K562 (cell line): ENCODE measurements around the gene C11orf52. TPM values are rescaled to one million over a fixed set of nuclear protein-coding genes. Genes with fewer than 3 reads are reported as not detected.

Experiments used
- CEBPZ ChIP-seq: fragments of 150-350 bp; IDR thresholded peaks from 2 replicates; pipeline ENCODE4 v1.6.1; 2014; ENCODE audit warnings: low read depth, mild to moderate bottlenecking, low read length, borderline replicate concordance
- DMBX1 ChIP-seq: fragments of 250-450 bp; sonication (Bioruptor Pico); IDR thresholded peaks from 2 replicates; pipeline ENCODE4 v1.8.0; 2022; ENCODE audit warnings: inconsistent platforms, mild to moderate bottlenecking, moderate library complexity, borderline replicate concordance
- ETV6 ChIP-seq, 3 experiments: fragments of 150-350 bp in 1 of 3; sonication (generic) in 1 of 3; formaldehyde crosslinking in 1 of 3; IDR thresholded peaks; 2 replicates each; pipeline versions ENCODE4 v1.6.1 to v1.8.0; 2014 to 2022; ENCODE audit warnings: borderline replicate concordance in 2 of 3, low read depth in 2 of 3, antibody characterized with exemption in 1 of 3, low read length in 1 of 3, mild to moderate bottlenecking in 1 of 3, missing genetic modification reagents in 1 of 3
- FIP1L1 ChIP-seq: fragments of 200-400 bp; formaldehyde crosslinking; IDR thresholded peaks from 2 replicates; pipeline ENCODE4 v1.6.1; 2018; ENCODE audit warnings: mild to moderate bottlenecking, low read depth, low read length; ENCODE audit not compliant: poor library complexity, severe bottlenecking
- GATAD2B ChIP-seq: fragments of 450-650 bp; IDR thresholded peaks from 2 replicates; pipeline ENCODE4 v1.6.1; 2017; ENCODE audit warnings: mild to moderate bottlenecking, borderline replicate concordance
- HOXB6 ChIP-seq: fragments of 250-450 bp; sonication (Bioruptor Pico); IDR thresholded peaks from 2 replicates; pipeline ENCODE4 v1.5.1; 2022; ENCODE audit warnings: mild to moderate bottlenecking, borderline replicate concordance
- MTF1 ChIP-seq: fragments of 250-450 bp; sonication (Bioruptor Pico); IDR thresholded peaks from 2 replicates; pipeline ENCODE4 v1.9.0; 2021; ENCODE audit warnings: moderate library complexity, mild to moderate bottlenecking, inconsistent platforms, borderline replicate concordance
- MXI1 ChIP-seq: IDR thresholded peaks from 2 replicates; pipeline ENCODE4 v1.6.1; 2011; ENCODE audit warnings: low read depth, mild to moderate bottlenecking, improper control_type of control experiment, low read length
- PML ChIP-seq: IDR thresholded peaks from 2 replicates; pipeline ENCODE4 v1.6.1; 2012; ENCODE audit warnings: low read length, inconsistent platforms
- ZNF274 ChIP-seq: IDR thresholded peaks from 2 replicates; pipeline ENCODE4 v1.6.1; 2011; ENCODE audit warnings: low read depth, mild to moderate bottlenecking, low read length, moderate library complexity, borderline replicate concordance
- polyA plus RNA-seq, 8 experiments: library from polyadenylated mRNA; depleted of rRNA in 4 of 8; stranded (reverse) in 5 of 8; unstranded in 3 of 8; fragments of >200 nt; fragmentation: Nextera tagmentation in 2 of 8; fragmentation: Illumina TruSeq in 1 of 8; extraction: Ambion mirVana in 2 of 8; extraction: Trizol in 1 of 8; gene quantifications; 2 replicates each; pipeline versions ENCODE4 v1.2.1 to v1.2.3, GENCODE V29; 2011 to 2014; ENCODE audit warnings: inconsistent platforms in 1 of 8, missing spikeins in 1 of 8
- total RNA-seq, 7 experiments: library from RNA; depleted of rRNA in 6 of 7; stranded (reverse); fragments of >200 nt in 6 of 7; fragmentation: Illumina TruSeq in 2 of 7; extraction: Trizol in 2 of 7; gene quantifications; 2 replicates each; pipeline versions ENCODE4 v1.2.1 to v1.2.3, GENCODE V29; 2011 to 2021; ENCODE audit warnings: low replicate concordance in 1 of 7
- TF ChIP-seq, protein P1 (sequence below), 2 experiments: fragments of 450-650 bp in 1 of 2; sonication (generic) in 1 of 2; formaldehyde crosslinking; conservative IDR thresholded peaks; 2 replicates each; pipeline versions ENCODE4 v1.4.0 to v1.8.1; 2020 to 2022; ENCODE audit warnings: mild to moderate bottlenecking in 1 of 2, missing genetic modification reagents in 1 of 2

C11orf52 gene
- total and polyA plus RNA-seq, 9 of the 15 experiments (the other 6 are each of a cell fraction or from before 2014, with no cell fraction given) = 0.29 to 2.9 (median 1.0) TPM

- TF ChIP-seq CEBPZ (no peak), ZNF274 (no peak), FIP1L1 (no peak), MXI1 (0 out of 2 replicates have a peak, but pooled peaks have one; percentile 9), GATAD2B (no peak), ETV6 (IDR thresholded peaks at IDR 0.05; ENCODE audit: borderline replicate concordance in 1 of 2, low read depth in 2 of 2, low read length in 1 of 2) (no peak), ETV6 (CRISPR knock-in tag; IDR thresholded peaks at IDR 0.05; ENCODE audit: borderline replicate concordance) (no peak), PML (0 out of 2 replicates have a peak, but pooled peaks have one; percentile 46), HOXB6 (CRISPR knock-in tag) (no peak), DMBX1 (no peak), MTF1 (CRISPR knock-in tag) (no peak)
- TF ChIP-seq, protein P1, sequence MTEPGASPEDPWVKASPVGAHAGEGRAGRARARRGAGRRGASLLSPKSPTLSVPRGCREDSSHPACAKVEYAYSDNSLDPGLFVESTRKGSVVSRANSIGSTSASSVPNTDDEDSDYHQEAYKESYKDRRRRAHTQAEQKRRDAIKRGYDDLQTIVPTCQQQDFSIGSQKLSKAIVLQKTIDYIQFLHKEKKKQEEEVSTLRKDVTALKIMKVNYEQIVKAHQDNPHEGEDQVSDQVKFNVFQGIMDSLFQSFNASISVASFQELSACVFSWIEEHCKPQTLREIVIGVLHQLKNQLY (CRISPR knock-in tag; conservative IDR thresholded peaks at IDR 0.05) = no peak
Measured at GRCh38 chr11:111870886-111871692, 47.6 kb upstream of the C11orf52 start, which contains the start of gene ALG9 (continued).
